Measurements from ENCODE around the gene MAP4K5. TPM values are rescaled to one million over a fixed set of nuclear protein-coding genes. Genes with fewer than 3 reads are reported as not detected.

MAP4K5 gene
- total RNA-seq, 2 donors from 2014 or later: 45.0 to 60.3 TPM

DNA sequence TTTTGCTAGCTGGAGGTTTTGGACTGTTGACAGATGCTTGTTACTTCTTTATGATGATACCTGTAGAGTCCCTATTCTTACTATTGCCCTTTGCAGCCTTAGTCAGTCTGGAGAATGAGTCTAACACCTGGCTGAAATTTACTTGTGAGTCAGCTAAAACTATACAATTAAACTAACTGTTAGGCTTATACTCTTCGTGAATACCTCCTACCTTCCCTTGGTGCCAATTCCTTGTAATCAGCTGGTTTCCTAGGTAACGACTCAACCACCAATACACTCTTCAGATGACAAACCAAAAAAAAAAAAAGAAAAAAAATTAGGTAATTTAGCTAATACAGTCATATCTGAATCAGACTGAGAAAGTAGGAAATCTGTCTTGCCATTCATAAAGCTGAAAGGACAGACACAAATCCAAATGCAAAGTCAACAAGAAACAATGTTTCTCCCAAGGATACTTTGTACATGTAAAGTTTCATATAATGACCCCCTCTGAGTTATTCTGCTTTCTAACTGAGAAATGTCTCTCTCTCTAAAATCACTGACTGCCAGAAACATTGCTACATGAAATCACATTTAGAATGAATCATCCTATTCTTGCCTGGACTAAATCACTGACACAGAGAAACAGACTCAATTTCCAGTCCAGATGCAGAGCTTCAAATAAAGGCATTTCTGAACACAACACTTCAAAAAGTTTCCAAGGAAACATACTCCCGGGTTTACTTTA is 79.2 kb downstream of the MAP4K5 start:
- peaks cover 13% of the 10 kb centered on the region for H3K9me3 ChIP-seq (ENCODE audit: control insufficient read depth, low read length)
- H3K9ac ChIP-seq (ENCODE audit: extremely low read depth, low read length, poor library complexity, severe bottlenecking): no peak overlapping the region
- no peaks in the 10 kb centered on the region for H3K4me1 ChIP-seq (ENCODE audit: control insufficient read depth, insufficient read depth, low read length)
- Mint-ChIP-seq H3K9me3 (peaks cover 4% of the 10 kb centered on the region), H3K4me1 (no peaks in the 10 kb centered on the region), H3K36me3 (ENCODE audit: low read depth) (peaks cover 61% of the 10 kb centered on the region), H3K27me3 (ENCODE audit: insufficient read depth) (no peaks in the 10 kb centered on the region), H3K27ac (no peak overlapping the region), H3K4me3 (no peak overlapping the region)
- 83 to 93% methylated on average over 1 to 2 of the region's 3 CpGs for WGBS, 2 experiments (ENCODE audit: insufficient coverage in 1 of 2, insufficient read length in 1 of 2)
- H3K36me3 ChIP-seq (ENCODE audit: control insufficient read depth, insufficient read depth, low read length): peaks cover 86% of the 10 kb centered on the region
- TF ChIP-seq, protein P1, sequence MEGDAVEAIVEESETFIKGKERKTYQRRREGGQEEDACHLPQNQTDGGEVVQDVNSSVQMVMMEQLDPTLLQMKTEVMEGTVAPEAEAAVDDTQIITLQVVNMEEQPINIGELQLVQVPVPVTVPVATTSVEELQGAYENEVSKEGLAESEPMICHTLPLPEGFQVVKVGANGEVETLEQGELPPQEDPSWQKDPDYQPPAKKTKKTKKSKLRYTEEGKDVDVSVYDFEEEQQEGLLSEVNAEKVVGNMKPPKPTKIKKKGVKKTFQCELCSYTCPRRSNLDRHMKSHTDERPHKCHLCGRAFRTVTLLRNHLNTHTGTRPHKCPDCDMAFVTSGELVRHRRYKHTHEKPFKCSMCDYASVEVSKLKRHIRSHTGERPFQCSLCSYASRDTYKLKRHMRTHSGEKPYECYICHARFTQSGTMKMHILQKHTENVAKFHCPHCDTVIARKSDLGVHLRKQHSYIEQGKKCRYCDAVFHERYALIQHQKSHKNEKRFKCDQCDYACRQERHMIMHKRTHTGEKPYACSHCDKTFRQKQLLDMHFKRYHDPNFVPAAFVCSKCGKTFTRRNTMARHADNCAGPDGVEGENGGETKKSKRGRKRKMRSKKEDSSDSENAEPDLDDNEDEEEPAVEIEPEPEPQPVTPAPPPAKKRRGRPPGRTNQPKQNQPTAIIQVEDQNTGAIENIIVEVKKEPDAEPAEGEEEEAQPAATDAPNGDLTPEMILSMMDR (conservative IDR thresholded peaks at IDR 0.05): no peak
- no peak overlapping the region for H3K4me3 ChIP-seq (ENCODE audit: low read length)
- DNase-seq: no peak
- H3K27me3 ChIP-seq (ENCODE audit: control insufficient read depth, insufficient read depth, low read length, poor library complexity, severe bottlenecking): no peaks in the 10 kb centered on the region
- H3K27ac ChIP-seq (ENCODE audit: low read depth, low read length): no peak overlapping the region

DNA sequence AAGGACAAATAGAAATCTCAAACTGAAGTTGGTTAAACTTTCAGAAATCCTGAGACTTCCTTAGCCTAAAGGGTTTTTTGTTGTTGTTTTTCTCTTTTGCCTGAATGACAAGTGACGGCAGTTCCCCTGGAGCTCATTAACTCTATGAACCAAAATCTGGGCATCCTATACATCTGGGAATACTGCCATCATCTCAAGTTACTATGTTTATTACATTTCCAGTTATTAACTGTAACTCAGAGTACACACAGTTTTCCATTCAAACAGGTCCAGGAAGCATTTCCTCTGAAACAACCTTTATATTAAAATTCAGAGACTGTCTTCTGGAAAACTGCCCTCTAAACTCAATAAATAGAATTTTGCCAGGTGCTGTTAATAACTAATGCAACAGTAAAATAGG is 80.1 kb downstream of the MAP4K5 start:
- H3K9me3 ChIP-seq (ENCODE audit: control insufficient read depth, low read length): peaks cover 13% of the 10 kb centered on the region
- Mint-ChIP-seq H3K9me3 (peaks cover 4% of the 10 kb centered on the region), H3K4me3 (no peak overlapping the region), H3K36me3 (ENCODE audit: low read depth) (peaks cover 65% of the 10 kb centered on the region), H3K27me3 (ENCODE audit: insufficient read depth) (no peaks in the 10 kb centered on the region), H3K27ac (no peak overlapping the region), H3K4me1 (no peaks in the 10 kb centered on the region)
- H3K27me3 ChIP-seq (ENCODE audit: control insufficient read depth, insufficient read depth, low read length, poor library complexity, severe bottlenecking): no peaks in the 10 kb centered on the region
- H3K27ac ChIP-seq (ENCODE audit: low read depth, low read length): no peak overlapping the region
- TF ChIP-seq, protein P1 (conservative IDR thresholded peaks at IDR 0.05): no peak
- no peak overlapping the region for H3K9ac ChIP-seq (ENCODE audit: extremely low read depth, low read length, poor library complexity, severe bottlenecking)
- H3K4me3 ChIP-seq (ENCODE audit: low read length): no peak overlapping the region
- H3K4me1 ChIP-seq (ENCODE audit: control insufficient read depth, insufficient read depth, low read length): no peaks in the 10 kb centered on the region
- 86 to 100% methylated on average over 1 of the region's 1 CpG for WGBS, 2 experiments (ENCODE audit: insufficient coverage in 1 of 2, insufficient read length in 1 of 2)
- no peak for DNase-seq
- peaks cover 83% of the 10 kb centered on the region for H3K36me3 ChIP-seq (ENCODE audit: control insufficient read depth, insufficient read depth, low read length)

DNA sequence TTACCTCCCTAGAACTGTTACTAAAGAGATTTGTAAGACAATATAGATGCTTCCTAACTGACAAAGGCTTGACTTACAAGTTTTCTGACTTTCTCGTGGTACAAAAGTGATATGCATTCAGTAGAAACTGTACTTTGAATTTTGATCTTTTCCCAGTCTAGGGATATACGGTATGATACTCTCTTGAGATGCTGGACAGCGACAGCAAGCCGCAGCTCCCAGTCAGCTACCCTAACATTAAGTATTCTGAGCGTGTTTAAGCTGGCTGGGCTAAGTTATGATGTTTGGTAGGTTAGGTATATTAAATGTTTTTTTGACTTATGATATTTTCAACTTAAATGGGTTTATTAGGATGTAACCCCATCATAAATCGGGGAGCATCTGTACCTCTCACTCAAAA is 80.5 kb downstream of the MAP4K5 start:
- WGBS, 2 experiments (ENCODE audit: insufficient coverage in 1 of 2, insufficient read length in 1 of 2): 92 to 100% methylated on average over 3 to 6 of the region's 6 CpGs
- no peak overlapping the region for H3K4me3 ChIP-seq (ENCODE audit: low read length)
- H3K27ac ChIP-seq (ENCODE audit: low read depth, low read length): no peak overlapping the region

More for the DNA sequence above, 80.5 kb downstream of the MAP4K5 start:
- TF ChIP-seq, protein P1 (conservative IDR thresholded peaks at IDR 0.05): no peak
- Histone ChIP-seq H3K4me1 (ENCODE audit: control insufficient read depth, insufficient read depth, low read length) (no peaks in the 10 kb centered on the region), H3K9ac (ENCODE audit: extremely low read depth, low read length, poor library complexity, severe bottlenecking) (no peak overlapping the region), H3K36me3 (ENCODE audit: control insufficient read depth, insufficient read depth, low read length) (peaks cover 83% of the 10 kb centered on the region), H3K9me3 (ENCODE audit: control insufficient read depth, low read length) (peaks cover 13% of the 10 kb centered on the region), H3K27me3 (ENCODE audit: control insufficient read depth, insufficient read depth, low read length, poor library complexity, severe bottlenecking) (no peaks in the 10 kb centered on the region)
- no peak for DNase-seq
- Mint-ChIP-seq H3K27ac (no peak overlapping the region), H3K9me3 (peaks cover 4% of the 10 kb centered on the region), H3K27me3 (ENCODE audit: insufficient read depth) (no peaks in the 10 kb centered on the region), H3K36me3 (ENCODE audit: low read depth) (peaks cover 66% of the 10 kb centered on the region), H3K4me3 (no peak overlapping the region), H3K4me1 (no peaks in the 10 kb centered on the region)

Data from endodermal cell (in vitro differentiated cells).